AG10803 (cell line): ENCODE measurements around the gene USP47.
A peak's percentile ranks its signal among the peaks of the same experiment; 100 is the strongest.

Experiments
- DNase-seq: peaks from one replicate; pipeline ENCODE4 v3.0.0; 2010; ENCODE audit warnings: low read depth
- H3K4me3 ChIP-seq: 2 replicates; pipeline ENCODE4 v1.5.1; 2011; ENCODE audit warnings: mild to moderate bottlenecking, low read length, control low read depth
- CTCF ChIP-seq: conservative IDR thresholded peaks from 2 replicates; pipeline ENCODE4 v1.5.1; 2011; ENCODE audit warnings: mild to moderate bottlenecking, low read length, control low read depth, inconsistent platforms

Gene USP47

GRCh38 chr11:11913395-11913794 lies 71.6 kb downstream of the USP47 start:
- DNase-seq, result no peak
- H3K4me3 ChIP-seq, result no peak overlapping the region
- TF ChIP-seq CTCF, result no peak

- no peak overlapping the region for H3K4me3 ChIP-seq
- no peak for TF ChIP-seq CTCF
Measured at GRCh38 chr11:11915625-11916024, 73.9 kb downstream of the USP47 start.

GRCh38 chr11:11916981-11917399 lies 75.2 kb downstream of the USP47 start:
- TF ChIP-seq CTCF, result no peak
- H3K4me3 ChIP-seq, result no peak overlapping the region
- peak; percentile 87 for DNase-seq

More at GRCh38 chr11:11915625-11916024, 73.9 kb downstream of the USP47 start:
- no peak for DNase-seq

- TF ChIP-seq CTCF, result no peak
- DNase-seq, result no peak
- no peak overlapping the region for H3K4me3 ChIP-seq
Measured at GRCh38 chr11:11923828-11924227, 82.1 kb downstream of the USP47 start.

- no peak for TF ChIP-seq CTCF
- no peak for DNase-seq
- H3K4me3 ChIP-seq, result no peak overlapping the region
Measured at GRCh38 chr11:11929920-11930319, 88.1 kb downstream of the USP47 start.

- peak; percentile 70 for DNase-seq
- TF ChIP-seq CTCF, result peak; percentile 80
- H3K4me3 ChIP-seq, result no peak overlapping the region
Measured at GRCh38 chr11:11931461-11932055, 89.8 kb downstream of the USP47 start.

- DNase-seq, result no peak
- H3K4me3 ChIP-seq, result no peak overlapping the region
- no peak for TF ChIP-seq CTCF
Measured at GRCh38 chr11:11935536-11935935, 93.8 kb downstream of the USP47 start.
